OCI-LY7 (cell line): ENCODE data around the gene GDAP2.

Experiments
- EZH2phosphoT487 ChIP-seq: fragments of 200-600 bp; sonication (generic); IDR thresholded peaks from 2 replicates; pipeline ENCODE4 v1.6.1; 2018; ENCODE audit warnings: low read depth, borderline replicate concordance, mild to moderate bottlenecking, mixed run types, antibody characterized with exemption, low read length, moderate library complexity, mixed read lengths
- TF ChIP-seq, protein P1 (sequence below): fragments of 200-600 bp; sonication (generic); conservative IDR thresholded peaks from 2 replicates; pipeline ENCODE4 v1.5.1; 2014; ENCODE audit warnings: mild to moderate bottlenecking, antibody characterized with exemption, low read length, moderate library complexity, mixed read lengths

DNA sequence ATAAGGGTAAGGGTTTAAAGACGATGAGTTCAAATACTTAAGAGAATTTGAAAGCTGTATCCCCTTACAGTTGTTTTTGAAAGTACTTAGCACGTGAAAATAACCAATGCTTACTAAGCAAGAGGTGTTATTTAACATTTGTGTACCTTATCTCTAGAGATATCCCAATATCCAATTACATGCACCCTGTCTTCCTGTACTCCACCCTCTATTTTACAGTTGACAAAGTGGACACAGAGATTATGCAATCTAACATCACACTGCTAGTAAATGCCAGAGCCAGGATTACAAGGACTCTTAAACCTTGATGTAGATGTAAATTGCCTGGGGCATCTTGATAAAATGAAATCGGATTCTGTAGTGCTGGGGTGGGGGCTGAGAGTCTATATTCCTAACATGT is 72.0 kb downstream of the GDAP2 start:
- TF ChIP-seq, protein P1, sequence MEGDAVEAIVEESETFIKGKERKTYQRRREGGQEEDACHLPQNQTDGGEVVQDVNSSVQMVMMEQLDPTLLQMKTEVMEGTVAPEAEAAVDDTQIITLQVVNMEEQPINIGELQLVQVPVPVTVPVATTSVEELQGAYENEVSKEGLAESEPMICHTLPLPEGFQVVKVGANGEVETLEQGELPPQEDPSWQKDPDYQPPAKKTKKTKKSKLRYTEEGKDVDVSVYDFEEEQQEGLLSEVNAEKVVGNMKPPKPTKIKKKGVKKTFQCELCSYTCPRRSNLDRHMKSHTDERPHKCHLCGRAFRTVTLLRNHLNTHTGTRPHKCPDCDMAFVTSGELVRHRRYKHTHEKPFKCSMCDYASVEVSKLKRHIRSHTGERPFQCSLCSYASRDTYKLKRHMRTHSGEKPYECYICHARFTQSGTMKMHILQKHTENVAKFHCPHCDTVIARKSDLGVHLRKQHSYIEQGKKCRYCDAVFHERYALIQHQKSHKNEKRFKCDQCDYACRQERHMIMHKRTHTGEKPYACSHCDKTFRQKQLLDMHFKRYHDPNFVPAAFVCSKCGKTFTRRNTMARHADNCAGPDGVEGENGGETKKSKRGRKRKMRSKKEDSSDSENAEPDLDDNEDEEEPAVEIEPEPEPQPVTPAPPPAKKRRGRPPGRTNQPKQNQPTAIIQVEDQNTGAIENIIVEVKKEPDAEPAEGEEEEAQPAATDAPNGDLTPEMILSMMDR: no peak
- TF ChIP-seq EZH2phosphoT487: no peak
